ENCODE data around the gene OR1I1. TPM values are rescaled to one million over a fixed set of nuclear protein-coding genes. Genes with fewer than 3 reads are reported as not detected.

OR1I1 gene
- total RNA-seq, 4 donors from 2014 or later, result not detected

GRCh38 chr19:15042826-15043225 is 39.2 kb upstream of the OR1I1 start:
- no peak for DNase-seq (ENCODE audit: extremely low spot score)
- no peak overlapping the region for H3K27ac ChIP-seq (replicated peaks in 1 of 4)
- H3K4me3 ChIP-seq, result no peak overlapping the region
- no peaks in the 10 kb centered on the region for H3K36me3 ChIP-seq
- WGBS, result 76% methylated on average over 2 of the region's 2 CpGs
- H3K9me3 ChIP-seq, result no peaks in the 10 kb centered on the region
- intact Hi-C loops (cut with DNase I), result no loop called here
- H3K27me3 ChIP-seq, result peaks cover 0 to 46% (median 0%) of the 10 kb centered on the region in 4 donors
- TF ChIP-seq POLR2A (IDR thresholded peaks at IDR 0.05; ENCODE audit: low read depth), result no peak
- no peak for TF ChIP-seq POLR2AphosphoS5 (IDR thresholded peaks at IDR 0.05)
- no peak for TF ChIP-seq EP300 (IDR thresholded peaks at IDR 0.05)
- no peak for TF ChIP-seq CTCF (IDR thresholded peaks at IDR 0.05)
- no peaks in the 10 kb centered on the region for H3K4me1 ChIP-seq

- intact Hi-C loops (cut with DNase I), result no loop called here
- no peak for TF ChIP-seq POLR2AphosphoS5 (IDR thresholded peaks at IDR 0.05)
- TF ChIP-seq EP300 (IDR thresholded peaks at IDR 0.05), result no peak
- TF ChIP-seq CTCF (IDR thresholded peaks at IDR 0.05), result no peak
- TF ChIP-seq POLR2A (IDR thresholded peaks at IDR 0.05; ENCODE audit: low read depth), result no peak
- H3K4me3 ChIP-seq, result no peak overlapping the region
- H3K27ac ChIP-seq (replicated peaks in 1 of 4), result no peak overlapping the region
- no peaks in the 10 kb centered on the region for H3K9me3 ChIP-seq
- peaks cover 0 to 50% (median 0%) of the 10 kb centered on the region in 4 donors for H3K27me3 ChIP-seq
- H3K36me3 ChIP-seq, result no peaks in the 10 kb centered on the region
- no peak for DNase-seq (ENCODE audit: extremely low spot score)
- H3K4me1 ChIP-seq, result no peaks in the 10 kb centered on the region
- 80% methylated on average over 3 of the region's 3 CpGs for WGBS
Measured at GRCh38 chr19:15045506-15045905, 36.5 kb upstream of the OR1I1 start.

GRCh38 chr19:15047680-15048079 is 34.3 kb upstream of the OR1I1 start:
- no peak for DNase-seq (ENCODE audit: extremely low spot score)

GRCh38 chr19:15048128-15048527 is 33.9 kb upstream of the OR1I1 start:
- intact Hi-C loops (cut with DNase I), result no loop called here
- Histone ChIP-seq H3K4me3 (no peak overlapping the region), H3K36me3 (no peaks in the 10 kb centered on the region), H3K27ac (replicated peaks in 1 of 4) (no peak overlapping the region), H3K9me3 (peaks cover 0 to 4% (median 0%) of the 10 kb centered on the region in 4 donors), H3K27me3 (peaks cover 0 to 38% (median 0%) of the 10 kb centered on the region in 4 donors), H3K4me1 (no peaks in the 10 kb centered on the region)
- TF ChIP-seq EP300 (IDR thresholded peaks at IDR 0.05) (no peak), POLR2A (IDR thresholded peaks at IDR 0.05; ENCODE audit: low read depth) (no peak), POLR2AphosphoS5 (IDR thresholded peaks at IDR 0.05) (no peak), CTCF (IDR thresholded peaks at IDR 0.05) (no peak)
- WGBS, result 73% methylated on average over 5 of the region's 5 CpGs
- no peak for DNase-seq (ENCODE audit: extremely low spot score)

More at GRCh38 chr19:15047680-15048079, 34.3 kb upstream of the OR1I1 start:
- intact Hi-C loops (cut with DNase I), result no loop called here
- H3K27ac ChIP-seq (replicated peaks in 1 of 4), result no peak overlapping the region
- no peaks in the 10 kb centered on the region for H3K9me3 ChIP-seq
- no peaks in the 10 kb centered on the region for H3K36me3 ChIP-seq
- WGBS, result 84% methylated on average over 11 of the region's 11 CpGs
- H3K4me3 ChIP-seq, result no peak overlapping the region
- no peaks in the 10 kb centered on the region for H3K4me1 ChIP-seq
- TF ChIP-seq CTCF (IDR thresholded peaks at IDR 0.05) (no peak), POLR2AphosphoS5 (IDR thresholded peaks at IDR 0.05) (no peak), EP300 (IDR thresholded peaks at IDR 0.05) (no peak), POLR2A (IDR thresholded peaks at IDR 0.05; ENCODE audit: low read depth) (no peak)
- H3K27me3 ChIP-seq, result peaks cover 0 to 37% (median 0%) of the 10 kb centered on the region in 4 donors
